ENCODE results near the gene CHAC2. TPM values are rescaled to one million over a fixed set of nuclear protein-coding genes. Genes with fewer than 3 reads are reported as not detected.

The CHAC2 gene
- total and polyA plus RNA-seq, 8 donors, result 0.45 to 6.6 (median 4.1) TPM; not detected in 2

DNA sequence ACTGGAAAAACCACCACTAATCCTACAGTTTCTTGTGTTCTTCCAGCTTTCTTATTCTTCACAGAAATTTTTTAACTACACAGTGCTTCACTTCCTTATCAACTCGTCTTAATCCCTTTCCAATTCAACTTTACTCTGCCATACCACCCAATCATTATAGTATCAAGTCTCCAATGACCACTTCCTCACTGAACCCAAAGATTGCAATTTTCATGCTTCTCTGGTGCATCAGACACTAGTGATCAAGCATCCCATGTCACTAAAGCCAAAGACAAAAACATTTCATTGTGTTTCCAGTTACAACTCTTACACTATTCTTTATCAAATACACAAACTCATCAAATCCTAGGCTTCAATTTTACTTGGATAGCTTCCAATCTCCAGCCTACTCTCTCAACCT lies 9.5 kb downstream of the CHAC2 start:
- intact Hi-C loops (cut with DNase I; ENCODE audit: low total_unique reads), result no loop called here
- H3K27ac ChIP-seq, result no peak overlapping the region
- no peak for DNase-seq
- TF ChIP-seq EP300 (IDR thresholded peaks at IDR 0.05) (no peak), POLR2AphosphoS5 (IDR thresholded peaks at IDR 0.05) (no peak), POLR2A (IDR thresholded peaks at IDR 0.05) (no peak)
- TF ChIP-seq, protein P1, sequence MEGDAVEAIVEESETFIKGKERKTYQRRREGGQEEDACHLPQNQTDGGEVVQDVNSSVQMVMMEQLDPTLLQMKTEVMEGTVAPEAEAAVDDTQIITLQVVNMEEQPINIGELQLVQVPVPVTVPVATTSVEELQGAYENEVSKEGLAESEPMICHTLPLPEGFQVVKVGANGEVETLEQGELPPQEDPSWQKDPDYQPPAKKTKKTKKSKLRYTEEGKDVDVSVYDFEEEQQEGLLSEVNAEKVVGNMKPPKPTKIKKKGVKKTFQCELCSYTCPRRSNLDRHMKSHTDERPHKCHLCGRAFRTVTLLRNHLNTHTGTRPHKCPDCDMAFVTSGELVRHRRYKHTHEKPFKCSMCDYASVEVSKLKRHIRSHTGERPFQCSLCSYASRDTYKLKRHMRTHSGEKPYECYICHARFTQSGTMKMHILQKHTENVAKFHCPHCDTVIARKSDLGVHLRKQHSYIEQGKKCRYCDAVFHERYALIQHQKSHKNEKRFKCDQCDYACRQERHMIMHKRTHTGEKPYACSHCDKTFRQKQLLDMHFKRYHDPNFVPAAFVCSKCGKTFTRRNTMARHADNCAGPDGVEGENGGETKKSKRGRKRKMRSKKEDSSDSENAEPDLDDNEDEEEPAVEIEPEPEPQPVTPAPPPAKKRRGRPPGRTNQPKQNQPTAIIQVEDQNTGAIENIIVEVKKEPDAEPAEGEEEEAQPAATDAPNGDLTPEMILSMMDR (IDR thresholded peaks at IDR 0.05), result no peak
- peaks cover 0 to 36% (median 19%) of the 10 kb centered on the region in 4 donors for H3K36me3 ChIP-seq
- peaks cover 0 to 18% (median 8%) of the 10 kb centered on the region in 4 donors for H3K4me1 ChIP-seq
- H3K4me3 ChIP-seq, result no peak overlapping the region
- WGBS, 5 donors, result 52 to 63% (median 57%) methylated on average over 1 of the region's 1 CpG
- no peaks in the 10 kb centered on the region for H3K27me3 ChIP-seq
- no peaks in the 10 kb centered on the region for H3K9me3 ChIP-seq

DNA sequence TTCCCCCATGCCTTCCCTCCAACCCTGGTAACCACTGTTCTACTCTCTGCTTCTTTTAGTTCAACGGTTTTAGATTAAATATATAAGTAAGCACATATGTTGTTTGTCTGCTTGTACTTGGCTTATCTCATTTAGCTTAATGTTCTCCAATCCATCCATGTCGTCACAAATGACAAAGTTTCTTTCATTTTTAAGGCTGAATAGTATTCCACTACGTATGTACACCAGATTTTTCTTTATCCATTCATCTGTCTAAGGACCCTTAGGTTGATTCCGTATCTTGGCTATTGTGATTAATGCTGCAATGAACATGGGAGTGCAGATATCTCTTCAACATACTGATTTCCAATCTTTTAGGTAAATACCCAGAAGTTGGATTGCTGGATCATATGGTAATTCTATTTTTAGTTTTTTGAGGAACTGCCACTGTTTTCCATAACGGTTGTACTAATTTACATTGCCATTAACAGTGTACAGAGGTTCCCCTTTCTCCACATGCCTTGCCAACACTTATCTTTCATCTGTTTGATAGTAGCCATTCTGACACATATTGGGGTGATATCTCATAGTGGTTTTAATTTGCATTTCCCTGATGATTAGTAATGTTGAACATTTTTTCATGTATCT lies 11.0 kb downstream of the CHAC2 start:
- WGBS, 5 donors, result 39 to 68% (median 55%) methylated on average over 5 of the region's 5 CpGs
- TF ChIP-seq EP300 (IDR thresholded peaks at IDR 0.05), result no peak
- TF ChIP-seq, protein P1 (IDR thresholded peaks at IDR 0.05), result no peak
- no peak for TF ChIP-seq POLR2A (IDR thresholded peaks at IDR 0.05)
- no peak for TF ChIP-seq POLR2AphosphoS5 (IDR thresholded peaks at IDR 0.05)
- H3K27me3 ChIP-seq, result no peaks in the 10 kb centered on the region
- peaks cover 0 to 39% (median 18%) of the 10 kb centered on the region in 4 donors for H3K36me3 ChIP-seq
- intact Hi-C loops (cut with DNase I; ENCODE audit: low total_unique reads), result no loop called here
- H3K4me3 ChIP-seq, result no peak overlapping the region
- H3K27ac ChIP-seq, result no peak overlapping the region
- no peak for DNase-seq
- H3K9me3 ChIP-seq, result no peaks in the 10 kb centered on the region
- peaks cover 0 to 25% (median 11%) of the 10 kb centered on the region in 4 donors for H3K4me1 ChIP-seq

GRCh38 chr2:53780056-53780455 lies 12.5 kb downstream of the CHAC2 start:
- DNase-seq, result no peak
- H3K4me3 ChIP-seq, result no peak overlapping the region
- H3K27me3 ChIP-seq, result no peaks in the 10 kb centered on the region
- WGBS, 5 donors, result 88 to 95% (median 92%) methylated on average over 4 of the region's 4 CpGs
- H3K27ac ChIP-seq, result no peak overlapping the region
- no peaks in the 10 kb centered on the region for H3K9me3 ChIP-seq
- H3K36me3 ChIP-seq, result peaks cover 0 to 33% (median 15%) of the 10 kb centered on the region in 4 donors
- TF ChIP-seq, protein P1 (IDR thresholded peaks at IDR 0.05), result no peak
- TF ChIP-seq POLR2A (IDR thresholded peaks at IDR 0.05) (no peak), POLR2AphosphoS5 (IDR thresholded peaks at IDR 0.05) (no peak), EP300 (IDR thresholded peaks at IDR 0.05) (no peak)
- H3K4me1 ChIP-seq, result peaks cover 1 to 38% (median 20%) of the 10 kb centered on the region in 4 donors
- intact Hi-C loops (cut with DNase I; ENCODE audit: low total_unique reads), result no loop called here

DNA sequence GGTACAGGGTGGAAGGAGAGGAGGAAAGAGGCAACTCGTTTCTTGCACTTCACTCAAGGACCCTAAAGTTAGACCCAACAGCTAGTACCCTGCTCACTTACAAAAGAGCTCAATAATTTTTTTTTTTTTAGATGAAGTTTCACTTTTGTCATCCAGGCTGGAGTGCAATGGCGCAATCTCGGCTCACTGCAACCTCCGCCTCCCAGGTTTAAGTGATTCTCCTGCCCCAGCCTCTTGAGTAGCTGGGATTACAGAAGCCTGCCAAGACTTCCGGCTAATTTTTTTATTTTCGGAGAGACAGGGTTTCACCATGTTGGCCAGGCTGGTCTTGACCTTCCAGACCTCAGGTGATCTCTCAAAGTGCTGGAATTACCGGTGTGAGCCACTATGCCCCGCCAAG lies 15.1 kb downstream of the CHAC2 start:
- H3K36me3 ChIP-seq, result peaks cover 0 to 25% (median 12%) of the 10 kb centered on the region in 4 donors
- H3K9me3 ChIP-seq, result no peaks in the 10 kb centered on the region
- H3K4me3 ChIP-seq, result no peak overlapping the region
- H3K27ac ChIP-seq, result no peak overlapping the region
- no peak for TF ChIP-seq POLR2A (IDR thresholded peaks at IDR 0.05)
- TF ChIP-seq POLR2AphosphoS5 (IDR thresholded peaks at IDR 0.05), result no peak
- no peak for TF ChIP-seq EP300 (IDR thresholded peaks at IDR 0.05)
- TF ChIP-seq, protein P1 (IDR thresholded peaks at IDR 0.05), result no peak
- H3K4me1 ChIP-seq, result peaks cover 12 to 51% (median 38%) of the 10 kb centered on the region in 4 donors
- WGBS, 5 donors, result 74 to 89% (median 85%) methylated on average over 8 of the region's 8 CpGs
- no peaks in the 10 kb centered on the region for H3K27me3 ChIP-seq
- intact Hi-C loops (cut with DNase I; ENCODE audit: low total_unique reads), result no loop called here
- no peak for DNase-seq

Data from stomach (tissue), 9 donors.